ENCODE measurements around the gene KCTD20. TPM values are rescaled to one million over a fixed set of nuclear protein-coding genes. Genes with fewer than 3 reads are reported as not detected.
"Not testable (repeated sequence)": the region's sequence is repeated elsewhere in the genome, so short reads cannot be mapped to it uniquely, and the experiment has no call there.

KCTD20 gene
- total RNA-seq, 2 experiments from 2014 or later, result 48.0 to 51.0 TPM

DNA sequence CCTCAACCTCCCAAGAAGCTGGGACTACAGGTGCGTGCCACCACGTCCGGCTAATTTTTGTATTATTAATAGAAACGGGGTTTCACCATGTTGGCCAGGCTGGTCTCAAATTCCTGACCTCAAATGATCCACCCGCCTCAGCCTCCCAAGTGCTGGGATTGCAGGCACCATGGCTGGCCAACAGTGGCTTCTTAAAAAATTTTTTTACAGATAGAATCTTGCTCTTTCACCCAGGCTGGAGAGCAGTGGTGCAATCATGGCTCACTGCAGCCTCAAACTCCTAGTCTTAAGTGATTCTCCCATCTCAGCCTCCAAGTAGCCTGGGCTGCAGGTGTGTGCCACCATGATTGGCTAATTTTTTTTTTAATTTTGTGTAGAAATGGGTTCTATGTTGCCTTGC is 40.5 kb downstream of the KCTD20 start:
- H3K9me3 Mint-ChIP-seq; H3K4me1 Mint-ChIP-seq (ENCODE audit: low read depth); CTCF ChIA-PET; intact Hi-C loops (cut with micrococcal nuclease); DNase-seq; H3K27me3 Mint-ChIP-seq; H3K4me3 Mint-ChIP-seq; H3K27ac Mint-ChIP-seq; POLR2A ChIA-PET: not testable (repeated sequence)
- H3K36me3 Mint-ChIP-seq, result peaks cover 55% of the 10 kb centered on the region

DNA sequence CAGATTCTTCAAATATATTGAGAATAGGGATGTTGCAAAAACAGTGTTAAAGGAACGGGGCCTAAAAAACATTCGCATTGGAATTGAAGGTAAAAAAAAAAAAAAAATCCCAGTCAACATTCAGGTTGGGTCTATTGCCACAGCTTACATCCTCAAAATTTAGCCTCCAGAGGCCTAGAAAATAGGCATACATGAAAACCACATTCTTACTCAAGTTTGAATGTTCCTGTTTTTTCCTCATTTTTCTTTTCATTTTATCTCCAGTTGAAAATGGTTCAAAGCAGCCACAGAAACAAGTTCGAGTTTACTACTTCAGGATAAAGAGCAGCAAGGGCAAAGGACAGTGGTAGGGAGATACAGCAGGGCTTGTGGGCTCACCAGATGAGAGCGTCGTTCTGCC is 41.9 kb downstream of the KCTD20 start:
- H3K27me3 Mint-ChIP-seq, result no peaks in the 10 kb centered on the region
- ChIA-PET CTCF (interaction anchor here (0.8 to 1.0 kb wide), 2 partner anchors 61 to 144 kb away, joined by 3 read pairs; no protein-coding TSS in a partner anchor), POLR2A (no interaction called here)
- no peak overlapping the region for H3K4me3 Mint-ChIP-seq
- H3K9me3 Mint-ChIP-seq, result no peaks in the 10 kb centered on the region
- no peak for DNase-seq
- intact Hi-C loops (cut with micrococcal nuclease), result no loop called here
- H3K4me1 Mint-ChIP-seq (ENCODE audit: low read depth), result no peaks in the 10 kb centered on the region
- peaks cover 53% of the 10 kb centered on the region for H3K36me3 Mint-ChIP-seq
- no peak overlapping the region for H3K27ac Mint-ChIP-seq

DNA sequence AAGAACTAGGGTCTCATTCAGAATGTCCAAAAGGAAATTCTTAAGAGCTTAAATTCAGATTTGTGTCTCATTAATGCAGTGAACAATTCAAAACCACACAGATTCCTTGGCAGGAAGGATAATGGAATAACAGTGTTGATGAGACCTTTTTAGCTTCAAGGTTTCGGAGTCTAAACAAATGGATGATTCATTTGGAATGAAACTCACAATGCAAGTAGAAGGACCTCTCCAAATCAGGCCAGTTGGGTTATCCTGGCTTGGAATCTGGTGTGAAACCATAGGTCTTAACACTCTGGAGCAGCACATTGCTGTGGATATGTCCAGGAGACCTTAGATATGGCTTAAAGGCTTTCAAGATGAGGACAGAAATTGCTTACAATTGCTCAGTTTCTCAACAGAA is 44.9 kb downstream of the KCTD20 start:
- peaks cover 7% of the 10 kb centered on the region for H3K4me1 Mint-ChIP-seq (ENCODE audit: low read depth)
- intact Hi-C loops (cut with micrococcal nuclease), result no loop called here
- POLR2A ChIA-PET, result interaction anchor here (1.1 kb wide), 1 partner anchor 137 kb away, joined by 3 read pairs; no protein-coding TSS in a partner anchor
- no peak overlapping the region for H3K4me3 Mint-ChIP-seq
- DNase-seq, result no peak
- H3K27me3 Mint-ChIP-seq, result no peaks in the 10 kb centered on the region
- no peaks in the 10 kb centered on the region for H3K9me3 Mint-ChIP-seq
- peaks cover 52% of the 10 kb centered on the region for H3K36me3 Mint-ChIP-seq
- CTCF ChIA-PET, result interaction anchor here (1.0 to 2.5 kb wide), 3 partner anchors 12 to 135 kb away, joined by 3 to 5 read pairs (median 3); no protein-coding TSS in a partner anchor
- no peak overlapping the region for H3K27ac Mint-ChIP-seq

DNA sequence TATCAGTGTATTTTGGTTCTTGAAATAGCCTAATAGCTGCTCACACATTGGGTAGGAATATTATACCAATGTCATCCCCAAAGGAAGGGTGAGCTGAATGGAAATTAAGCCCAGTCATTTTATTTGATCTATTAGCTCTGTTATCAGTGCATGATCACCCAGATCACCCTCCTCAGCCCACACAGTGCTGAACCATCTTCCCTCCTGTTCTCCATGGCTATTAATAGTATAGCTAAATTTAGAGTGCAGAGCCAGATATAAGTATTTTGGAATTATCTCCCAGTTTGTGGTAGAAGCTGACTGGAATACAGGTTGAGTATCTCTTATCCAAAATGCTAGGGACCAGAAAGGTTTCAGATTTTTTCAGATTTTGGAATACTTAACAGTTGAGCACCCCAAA is 45.4 kb downstream of the KCTD20 start:
- CTCF ChIA-PET, result interaction anchor here (1.0 to 2.5 kb wide), 3 partner anchors 12 to 135 kb away, joined by 3 to 5 read pairs (median 3); no protein-coding TSS in a partner anchor
- intact Hi-C loops (cut with micrococcal nuclease), result no loop called here
- POLR2A ChIA-PET, result interaction anchor here (1.1 kb wide), 1 partner anchor 137 kb away, joined by 3 read pairs; no protein-coding TSS in a partner anchor
- H3K27me3 Mint-ChIP-seq, result no peaks in the 10 kb centered on the region
- no peak overlapping the region for H3K27ac Mint-ChIP-seq
- peaks cover 53% of the 10 kb centered on the region for H3K36me3 Mint-ChIP-seq
- H3K4me3 Mint-ChIP-seq, result no peak overlapping the region
- no peak for DNase-seq
- H3K9me3 Mint-ChIP-seq, result no peaks in the 10 kb centered on the region
- H3K4me1 Mint-ChIP-seq (ENCODE audit: low read depth), result peaks cover 11% of the 10 kb centered on the region

DNA sequence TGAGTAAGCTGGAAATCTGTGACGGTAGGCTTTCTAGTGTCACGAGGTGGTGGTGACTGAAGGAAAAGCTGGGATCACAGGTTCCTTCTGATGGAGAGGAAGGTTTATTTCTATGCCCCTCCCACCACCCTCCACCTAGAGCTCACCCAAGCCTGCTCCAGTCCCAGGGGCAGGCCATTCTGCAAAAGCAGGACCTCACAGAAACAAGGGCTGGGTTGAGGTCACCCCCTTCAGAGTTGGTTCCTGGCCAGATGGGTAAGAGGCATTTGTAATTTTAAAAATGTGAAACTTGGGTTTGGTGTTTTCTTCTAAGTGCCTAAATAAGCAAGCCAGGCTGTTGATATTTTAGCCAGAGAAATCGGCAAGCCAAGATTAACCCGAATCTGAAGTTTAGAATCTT is 46.6 kb downstream of the KCTD20 start:
- no peak for DNase-seq
- peaks cover 23% of the 10 kb centered on the region for H3K4me1 Mint-ChIP-seq (ENCODE audit: low read depth)
- H3K27ac Mint-ChIP-seq, result no peak overlapping the region
- no peaks in the 10 kb centered on the region for H3K9me3 Mint-ChIP-seq
- POLR2A ChIA-PET, result no interaction called here
- H3K36me3 Mint-ChIP-seq, result peaks cover 53% of the 10 kb centered on the region
- intact Hi-C loops (cut with micrococcal nuclease), result no loop called here
- CTCF ChIA-PET, result interaction anchor here (2.5 kb wide), 1 partner anchor 27 kb away, joined by 5 read pairs; no protein-coding TSS in a partner anchor
- H3K4me3 Mint-ChIP-seq, result no peak overlapping the region
- H3K27me3 Mint-ChIP-seq, result no peaks in the 10 kb centered on the region

DNA sequence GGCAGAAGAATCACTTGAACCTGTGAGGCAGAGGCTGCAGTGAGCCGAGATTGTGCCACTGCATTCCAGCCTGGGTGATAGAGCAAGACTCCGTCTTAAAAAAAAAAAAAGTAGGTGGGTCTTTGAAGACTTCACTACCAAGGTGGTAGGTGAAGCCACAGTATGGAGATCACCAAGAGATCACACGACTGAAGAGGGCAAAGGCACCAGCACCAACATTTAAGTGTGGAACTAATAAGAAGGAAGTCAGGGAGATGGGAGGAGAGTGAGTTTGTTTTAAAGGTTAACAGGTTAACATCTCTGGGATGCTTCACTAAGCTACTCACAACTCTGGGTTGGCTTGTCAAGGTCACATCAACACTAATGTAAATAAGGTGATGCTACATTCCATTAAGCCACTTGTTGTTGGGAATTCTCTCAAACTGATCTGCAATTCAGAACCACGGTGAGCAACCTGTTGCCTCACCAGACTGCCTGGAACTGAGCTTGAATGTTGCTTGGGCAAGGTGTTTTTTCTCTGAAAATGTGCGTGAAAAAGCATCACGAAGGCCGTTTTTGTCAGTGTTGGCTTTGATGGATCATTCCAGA is 48.7 kb downstream of the KCTD20 start:
- H3K9me3 Mint-ChIP-seq, result no peaks in the 10 kb centered on the region
- H3K4me1 Mint-ChIP-seq (ENCODE audit: low read depth), result peaks cover 32% of the 10 kb centered on the region
- intact Hi-C loops (cut with micrococcal nuclease), result no loop called here
- POLR2A ChIA-PET, result no interaction called here
- CTCF ChIA-PET, result interaction anchor here (0.8 kb wide), 1 partner anchor 268 kb away, joined by 3 read pairs; no protein-coding TSS in a partner anchor
- H3K4me3 Mint-ChIP-seq, result no peak overlapping the region
- H3K27me3 Mint-ChIP-seq, result no peaks in the 10 kb centered on the region
- DNase-seq, result no peak
- peak overlapping the region; percentile 39 for H3K27ac Mint-ChIP-seq
- peaks cover 55% of the 10 kb centered on the region for H3K36me3 Mint-ChIP-seq

DNA sequence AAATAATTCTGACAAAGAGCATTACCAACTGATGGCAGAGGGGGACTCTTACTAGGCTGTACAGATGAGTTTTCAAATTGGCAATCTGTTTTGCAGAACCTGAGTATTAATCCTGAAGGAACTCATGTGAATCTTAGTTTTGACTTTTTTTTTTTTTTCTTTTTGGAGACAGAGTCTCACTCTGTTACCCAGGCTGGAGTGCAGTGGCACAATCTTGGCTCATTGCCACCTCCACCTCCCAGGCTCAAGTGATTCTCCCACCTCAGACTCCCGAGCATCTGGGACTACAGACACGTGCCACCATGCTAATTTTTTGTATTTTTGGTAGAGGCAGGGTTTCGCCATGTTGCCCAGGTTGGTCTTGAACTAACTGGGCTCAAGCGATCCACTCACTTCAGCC is 49.3 kb downstream of the KCTD20 start:
- H3K27ac Mint-ChIP-seq, result peak overlapping the region; percentile 76
- no peak for DNase-seq
- H3K27me3 Mint-ChIP-seq, result no peaks in the 10 kb centered on the region
- no peak overlapping the region for H3K4me3 Mint-ChIP-seq
- intact Hi-C loops (cut with micrococcal nuclease), result no loop called here
- ChIA-PET CTCF (interaction anchor here (0.8 kb wide), 1 partner anchor 267 kb away, joined by 3 read pairs; no protein-coding TSS in a partner anchor), POLR2A (no interaction called here)
- peaks cover 32% of the 10 kb centered on the region for H3K4me1 Mint-ChIP-seq (ENCODE audit: low read depth)
- peaks cover 57% of the 10 kb centered on the region for H3K36me3 Mint-ChIP-seq
- H3K9me3 Mint-ChIP-seq, result no peaks in the 10 kb centered on the region

DNA sequence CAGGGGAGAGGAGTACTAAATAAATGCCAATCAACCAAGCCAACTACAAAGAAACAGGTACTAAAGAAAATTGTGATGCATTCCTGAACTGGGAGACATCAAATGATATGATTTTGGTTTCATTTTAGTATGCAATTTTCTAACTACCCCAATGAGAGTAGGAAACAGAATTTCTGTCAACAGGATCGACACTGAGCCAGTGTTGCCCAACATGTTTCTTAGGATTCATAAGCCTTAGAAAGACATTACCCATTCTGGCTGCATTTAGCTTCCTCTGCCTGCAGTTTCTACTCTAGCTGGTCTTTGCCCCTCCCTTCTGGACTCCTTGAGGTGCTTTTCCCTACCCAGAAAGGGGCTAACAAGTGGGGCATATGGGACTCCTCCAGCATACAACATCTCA is 49.8 kb downstream of the KCTD20 start:
- intact Hi-C loops (cut with micrococcal nuclease), result no loop called here
- no peak overlapping the region for H3K4me3 Mint-ChIP-seq
- POLR2A ChIA-PET, result no interaction called here
- peaks cover 57% of the 10 kb centered on the region for H3K36me3 Mint-ChIP-seq
- H3K4me1 Mint-ChIP-seq (ENCODE audit: low read depth), result peaks cover 34% of the 10 kb centered on the region
- peak overlapping the region; percentile 76 for H3K27ac Mint-ChIP-seq
- H3K27me3 Mint-ChIP-seq, result no peaks in the 10 kb centered on the region
- no peak for DNase-seq
- H3K9me3 Mint-ChIP-seq, result no peaks in the 10 kb centered on the region
- CTCF ChIA-PET, result interaction anchor here (2.0 kb wide), 1 partner anchor 70 kb away, joined by 7 read pairs; no protein-coding TSS in a partner anchor

DNA sequence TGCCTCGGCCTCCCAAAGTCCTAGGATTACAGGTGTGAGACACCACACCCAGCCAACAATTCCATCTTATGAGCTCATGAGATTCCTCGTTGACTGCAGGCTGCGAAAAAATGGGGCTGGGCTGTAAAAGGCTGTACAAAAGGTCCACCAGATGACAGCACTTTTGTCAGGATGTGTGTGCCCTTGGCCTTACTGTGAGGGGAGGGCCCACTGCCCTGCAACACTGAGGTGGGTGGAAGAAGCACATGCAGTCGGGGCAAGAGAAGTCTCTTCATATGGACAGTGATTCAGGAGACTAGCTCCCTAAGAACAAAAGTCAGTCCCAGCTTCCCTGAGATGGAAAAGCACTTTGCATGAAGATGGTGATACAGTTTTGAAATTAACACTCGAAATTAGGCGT is 50.5 kb downstream of the KCTD20 start:
- peaks cover 34% of the 10 kb centered on the region for H3K4me1 Mint-ChIP-seq (ENCODE audit: low read depth)
- H3K4me3 Mint-ChIP-seq, result no peak overlapping the region
- DNase-seq, result no peak
- no peaks in the 10 kb centered on the region for H3K9me3 Mint-ChIP-seq
- peaks cover 50% of the 10 kb centered on the region for H3K36me3 Mint-ChIP-seq
- intact Hi-C loops (cut with micrococcal nuclease), result no loop called here
- ChIA-PET POLR2A (no interaction called here), CTCF (interaction anchor here (2.0 kb wide), 1 partner anchor 70 kb away, joined by 7 read pairs; no protein-coding TSS in a partner anchor)
- peak overlapping the region; percentile 74 for H3K27ac Mint-ChIP-seq
- no peaks in the 10 kb centered on the region for H3K27me3 Mint-ChIP-seq

DNA sequence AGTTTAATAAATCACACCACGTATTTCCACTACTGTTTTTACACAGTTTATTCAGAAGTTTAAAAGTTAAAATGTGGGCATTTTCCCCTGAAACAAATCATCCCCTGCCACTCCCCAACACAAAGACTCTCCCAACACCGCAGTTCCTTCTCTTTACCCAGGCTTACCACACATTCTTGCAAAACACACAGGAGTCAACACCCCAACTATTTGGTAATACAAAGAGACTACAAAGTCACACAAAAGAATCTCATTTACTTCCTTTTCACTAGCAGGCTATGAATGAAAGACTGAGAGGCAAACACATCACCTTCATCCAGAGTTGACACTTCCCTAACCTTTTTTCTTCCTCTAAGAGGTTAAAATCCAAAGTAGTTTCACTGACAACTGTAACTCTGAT is 51.1 kb downstream of the KCTD20 start:
- no peaks in the 10 kb centered on the region for H3K27me3 Mint-ChIP-seq
- no peak overlapping the region for H3K4me3 Mint-ChIP-seq
- H3K9me3 Mint-ChIP-seq, result no peaks in the 10 kb centered on the region
- ChIA-PET CTCF (interaction anchor here (2.0 kb wide), 1 partner anchor 71 kb away, joined by 7 read pairs; no protein-coding TSS in a partner anchor), POLR2A (no interaction called here)
- H3K27ac Mint-ChIP-seq, result peak overlapping the region; percentile 74
- H3K36me3 Mint-ChIP-seq, result peaks cover 47% of the 10 kb centered on the region
- intact Hi-C loops (cut with micrococcal nuclease), result no loop called here
- no peak for DNase-seq
- H3K4me1 Mint-ChIP-seq (ENCODE audit: low read depth), result peaks cover 34% of the 10 kb centered on the region

DNA sequence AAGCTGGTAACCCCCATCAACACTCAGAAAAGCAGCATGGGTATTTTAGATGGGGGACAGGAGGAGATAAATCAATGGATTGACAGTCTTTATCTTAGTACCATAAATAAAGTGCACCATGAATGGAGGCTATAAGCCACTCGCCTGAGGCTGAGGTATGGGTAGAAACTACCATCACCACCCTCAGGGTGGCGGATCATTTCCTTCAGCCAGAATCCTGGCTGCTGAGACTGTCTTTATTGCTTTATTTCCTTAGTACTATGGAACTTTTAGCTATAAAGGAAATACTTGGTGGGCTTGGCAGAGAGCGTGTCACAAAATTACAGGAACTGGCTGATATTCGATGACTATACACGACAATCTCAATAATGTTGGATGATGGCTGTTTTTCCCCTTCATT is 52.3 kb downstream of the KCTD20 start:
- CTCF ChIA-PET, result no interaction called here
- H3K4me1 Mint-ChIP-seq (ENCODE audit: low read depth), result peaks cover 38% of the 10 kb centered on the region
- H3K27me3 Mint-ChIP-seq, result no peaks in the 10 kb centered on the region
- DNase-seq, result no peak
- POLR2A ChIA-PET, result no interaction called here
- intact Hi-C loops (cut with micrococcal nuclease), result no loop called here
- no peaks in the 10 kb centered on the region for H3K9me3 Mint-ChIP-seq
- H3K27ac Mint-ChIP-seq, result no peak overlapping the region
- no peak overlapping the region for H3K4me3 Mint-ChIP-seq
- peaks cover 50% of the 10 kb centered on the region for H3K36me3 Mint-ChIP-seq

DNA sequence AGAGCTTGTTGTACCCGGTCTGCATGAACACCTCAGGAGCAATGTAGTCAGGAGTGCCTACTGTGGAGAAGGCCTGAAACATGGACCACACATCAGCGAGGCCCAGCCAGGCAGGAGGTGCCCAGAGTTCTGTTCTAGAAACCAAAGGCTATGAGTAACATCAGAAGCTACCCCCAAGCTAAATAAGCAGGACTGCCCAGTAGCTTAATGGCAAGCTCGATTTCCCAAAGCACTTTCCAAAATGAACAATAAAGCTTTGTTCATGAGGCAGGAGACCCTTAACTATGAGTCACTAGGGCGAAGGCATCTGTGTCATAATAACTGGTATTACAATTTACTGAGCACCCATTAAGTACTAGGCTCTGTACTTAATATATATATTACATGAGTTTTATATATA is 57.1 kb downstream of the KCTD20 start:
- Mint-ChIP-seq H3K4me1 (ENCODE audit: low read depth) (peaks cover 13% of the 10 kb centered on the region), H3K36me3 (peaks cover 42% of the 10 kb centered on the region), H3K9me3 (no peaks in the 10 kb centered on the region), H3K27ac (no peak overlapping the region), H3K4me3 (no peak overlapping the region), H3K27me3 (no peaks in the 10 kb centered on the region)
- ChIA-PET POLR2A (no interaction called here), CTCF (interaction anchor here (0.6 kb wide), 1 partner anchor 11 kb away, joined by 3 read pairs; no protein-coding TSS in a partner anchor)
- DNase-seq, result no peak
- intact Hi-C loops (cut with micrococcal nuclease), result no loop called here

DNA sequence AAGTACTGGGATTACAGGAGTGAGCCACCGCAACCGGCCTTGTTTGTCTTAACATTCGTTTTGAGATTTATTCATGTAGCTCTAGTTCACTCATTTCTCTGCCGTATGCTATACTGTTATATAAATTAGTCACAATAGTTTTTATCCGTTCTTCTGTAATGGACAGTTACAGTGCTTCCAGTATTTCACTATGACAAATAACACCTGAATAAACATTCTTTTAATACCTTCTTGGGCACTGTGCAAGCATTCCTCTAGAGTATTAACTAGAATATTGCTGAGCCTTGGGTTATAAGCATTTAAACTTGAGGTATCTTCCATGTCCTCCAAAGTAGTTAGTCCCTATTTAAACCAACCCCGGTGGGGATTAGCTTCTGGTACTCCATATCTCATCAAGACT is 58.9 kb downstream of the KCTD20 start:
- Mint-ChIP-seq H3K27me3 (no peaks in the 10 kb centered on the region), H3K4me1 (ENCODE audit: low read depth) (peaks cover 22% of the 10 kb centered on the region), H3K27ac (no peak overlapping the region), H3K9me3 (no peaks in the 10 kb centered on the region), H3K4me3 (no peak overlapping the region), H3K36me3 (peaks cover 41% of the 10 kb centered on the region)
- ChIA-PET CTCF (interaction anchor here (1.0 kb wide), 1 partner anchor 14 kb away, joined by 3 read pairs; no protein-coding TSS in a partner anchor), POLR2A (no interaction called here)
- intact Hi-C loops (cut with micrococcal nuclease), result no loop called here
- peak; percentile 26 for DNase-seq
